NCI-H2029 (cell line): ENCODE measurements around the gene C19orf25.
"Not testable (repeated sequence)": the region's sequence is repeated elsewhere in the genome, so short reads cannot be mapped to it uniquely, and the experiment has no call there.

Experiments used
- DNase-seq: peaks from one replicate; lab custom pipeline; 2025; lab: John Stamatoyannopoulos, UW

Gene C19orf25

DNA sequence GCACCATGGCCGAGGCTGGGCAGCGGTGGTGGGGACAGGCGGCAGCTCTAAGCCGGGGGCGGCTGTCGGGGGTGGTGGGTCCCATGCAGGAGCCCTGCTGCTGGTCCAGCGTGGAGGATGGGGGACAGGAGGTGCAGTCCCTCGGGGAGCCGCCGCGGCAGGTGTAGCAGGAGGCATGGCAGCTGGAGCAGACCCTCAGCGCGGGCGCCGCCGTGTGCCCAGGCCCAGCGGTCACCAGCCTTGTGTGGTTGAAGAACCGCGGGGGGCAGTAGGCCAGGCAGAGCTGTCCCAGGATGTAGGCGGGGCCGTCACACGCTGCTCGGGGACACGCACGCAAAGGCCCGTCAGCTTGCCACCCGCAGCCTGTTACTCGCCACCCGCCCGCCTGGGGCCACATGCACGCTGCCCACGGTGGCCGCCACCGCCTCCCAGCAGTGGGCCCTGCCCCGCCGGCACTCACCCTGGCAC is 2.9 kb upstream of the C19orf25 start:
- DNase-seq, result no peak

DNA sequence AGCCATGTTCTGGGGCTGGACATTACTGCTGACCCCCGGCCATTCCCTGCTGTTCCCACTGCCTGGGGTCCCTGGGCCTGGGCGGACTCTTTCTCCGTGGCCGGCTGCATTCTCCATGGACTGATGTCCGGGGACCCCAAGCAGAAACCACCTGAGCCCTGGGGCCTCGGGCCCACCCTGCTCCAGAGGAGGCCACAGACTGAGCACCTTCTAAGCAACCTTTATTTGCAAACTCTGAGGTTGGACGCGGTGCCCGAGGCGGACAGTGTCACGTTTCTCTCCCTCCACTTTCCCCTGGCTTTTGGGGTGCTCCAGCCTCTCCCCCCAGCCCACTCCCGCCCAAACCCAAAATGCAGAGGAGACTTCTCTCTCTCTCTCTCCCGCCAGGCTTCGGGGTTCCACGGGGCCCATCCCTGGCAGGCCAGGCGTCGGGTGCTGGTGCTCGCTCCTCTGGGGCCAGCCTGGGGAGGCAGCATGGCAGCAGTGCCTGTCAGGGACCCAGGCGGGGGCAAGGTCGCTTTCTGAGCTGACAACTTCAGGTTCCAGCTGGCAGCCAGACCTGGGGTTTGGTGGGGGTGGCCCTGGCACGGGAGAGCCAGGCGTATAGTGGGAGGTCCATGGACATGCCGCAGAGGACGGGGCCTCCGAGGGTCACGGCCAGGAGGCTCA is 2.3 kb upstream of the C19orf25 start:
- DNase-seq, result no peak

DNA sequence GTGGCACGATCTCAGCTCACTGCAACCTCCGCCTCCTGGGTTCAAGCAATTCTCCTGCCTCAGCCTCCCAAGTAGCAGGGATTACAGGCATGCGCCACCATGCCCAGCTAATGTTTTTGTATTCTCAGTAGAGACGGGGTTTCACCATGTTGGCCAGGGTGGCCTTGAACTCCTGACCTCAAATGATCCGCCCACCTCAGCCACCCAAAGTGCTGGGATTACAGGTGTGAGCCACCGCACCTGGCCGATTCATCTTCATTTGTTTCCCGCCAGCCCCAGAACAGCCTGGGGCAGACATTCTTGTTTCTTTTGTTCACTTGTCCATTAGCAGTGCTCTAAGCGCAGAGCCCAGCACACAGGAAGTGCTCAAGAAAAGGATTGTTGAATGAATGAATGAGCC is 2.0 kb downstream of the C19orf25 start:
- not testable (repeated sequence) for DNase-seq

DNA sequence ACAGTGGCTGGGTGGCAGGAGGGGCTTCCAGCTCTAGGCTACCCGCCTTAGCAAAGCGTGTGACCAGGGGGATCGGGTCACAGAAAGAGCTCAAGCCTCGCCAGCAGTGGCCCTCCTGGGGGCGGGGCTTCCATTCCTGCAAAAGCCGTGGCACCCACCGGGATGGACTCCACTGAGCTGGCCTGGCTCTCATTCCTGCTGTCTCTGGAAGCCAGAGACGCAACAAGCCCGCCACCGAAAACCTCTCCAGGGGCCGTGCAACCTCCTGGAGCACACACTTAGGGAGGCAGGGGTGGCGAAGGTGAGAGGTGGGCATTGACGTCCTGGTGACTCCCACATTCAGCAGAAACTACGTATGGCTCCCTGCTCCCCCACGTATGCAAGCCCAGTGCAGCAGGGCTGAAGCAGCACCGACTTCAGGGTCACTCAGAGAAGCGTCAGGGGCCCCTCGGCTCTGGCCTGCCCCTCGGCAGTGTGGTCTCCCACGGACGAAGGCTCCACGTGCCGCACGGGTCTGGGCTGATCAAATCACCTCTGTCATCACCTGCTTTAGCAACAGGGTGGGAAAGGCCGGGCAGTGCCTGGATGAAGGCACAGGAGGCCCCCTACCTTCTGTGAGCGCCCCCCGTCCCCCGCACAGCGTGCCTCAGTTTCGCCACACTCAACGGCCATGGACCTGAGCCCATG is 3.1 kb downstream of the C19orf25 start:
- no peak for DNase-seq

DNA sequence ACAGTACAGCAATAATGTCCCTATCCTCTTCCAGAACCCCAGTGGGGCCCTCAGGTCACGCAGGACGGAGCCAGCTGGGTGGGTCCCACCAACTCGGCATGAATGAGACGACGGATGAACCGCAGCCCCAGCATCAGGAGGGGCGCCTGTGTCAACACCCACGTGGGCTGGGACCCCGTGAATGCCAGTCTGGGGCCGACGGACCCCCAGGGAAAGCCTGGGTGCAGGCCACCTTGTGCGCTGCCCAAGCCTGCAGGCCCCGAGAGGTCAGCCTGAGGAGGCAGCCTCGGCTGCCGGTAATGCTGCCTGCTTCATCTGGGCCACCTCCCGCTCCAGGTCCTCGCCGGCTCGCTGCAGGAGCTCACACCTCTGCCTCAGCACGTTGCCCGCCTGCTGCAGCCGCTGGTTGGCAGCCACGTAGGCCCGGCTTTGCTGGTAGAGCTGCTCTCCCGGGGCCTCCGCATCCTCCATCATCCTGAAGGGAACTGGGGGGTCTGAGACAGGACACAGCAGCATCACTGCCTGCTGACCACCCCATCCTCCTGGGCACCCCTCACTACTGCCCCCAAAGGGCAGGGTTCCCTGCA is 4.2 kb downstream of the C19orf25 start:
- no peak for DNase-seq

DNA sequence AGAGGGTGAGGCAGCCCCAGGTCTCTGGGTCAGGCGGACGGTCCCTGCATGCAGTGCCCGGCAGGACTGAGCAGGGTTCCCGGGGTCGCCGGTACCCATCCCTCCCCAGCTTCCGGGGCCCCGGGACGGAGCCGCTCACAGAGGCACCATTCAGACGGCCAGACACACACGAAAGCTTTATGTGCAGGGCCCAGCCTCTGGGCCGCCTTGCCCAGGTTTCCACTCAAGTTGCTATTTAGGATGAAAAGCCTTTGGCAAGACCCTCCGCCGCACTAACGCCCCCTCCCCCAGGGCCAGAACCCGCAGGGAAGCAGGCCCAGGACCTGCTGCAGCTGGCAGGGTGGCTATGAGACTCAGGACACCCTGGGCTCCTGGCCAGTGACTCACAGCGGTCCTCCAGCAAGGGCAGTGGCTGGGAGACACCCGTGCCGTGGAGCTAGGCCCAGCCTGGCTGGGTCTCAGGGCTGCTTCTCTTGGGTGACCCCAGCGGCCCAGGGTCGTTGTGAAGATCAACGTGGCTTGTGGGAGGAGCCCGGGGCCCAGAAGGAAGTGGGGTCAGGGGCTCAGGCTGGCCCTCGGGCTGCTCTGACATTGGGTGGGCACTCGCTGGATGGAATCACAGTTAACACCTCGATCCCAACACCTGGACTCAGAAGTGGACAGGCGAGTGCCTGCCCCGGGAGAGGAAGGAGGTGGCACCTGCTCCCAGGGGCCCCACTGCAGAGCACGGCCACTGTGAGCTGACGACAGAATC is 4.8 kb downstream of the C19orf25 start:
- no peak for DNase-seq

DNA sequence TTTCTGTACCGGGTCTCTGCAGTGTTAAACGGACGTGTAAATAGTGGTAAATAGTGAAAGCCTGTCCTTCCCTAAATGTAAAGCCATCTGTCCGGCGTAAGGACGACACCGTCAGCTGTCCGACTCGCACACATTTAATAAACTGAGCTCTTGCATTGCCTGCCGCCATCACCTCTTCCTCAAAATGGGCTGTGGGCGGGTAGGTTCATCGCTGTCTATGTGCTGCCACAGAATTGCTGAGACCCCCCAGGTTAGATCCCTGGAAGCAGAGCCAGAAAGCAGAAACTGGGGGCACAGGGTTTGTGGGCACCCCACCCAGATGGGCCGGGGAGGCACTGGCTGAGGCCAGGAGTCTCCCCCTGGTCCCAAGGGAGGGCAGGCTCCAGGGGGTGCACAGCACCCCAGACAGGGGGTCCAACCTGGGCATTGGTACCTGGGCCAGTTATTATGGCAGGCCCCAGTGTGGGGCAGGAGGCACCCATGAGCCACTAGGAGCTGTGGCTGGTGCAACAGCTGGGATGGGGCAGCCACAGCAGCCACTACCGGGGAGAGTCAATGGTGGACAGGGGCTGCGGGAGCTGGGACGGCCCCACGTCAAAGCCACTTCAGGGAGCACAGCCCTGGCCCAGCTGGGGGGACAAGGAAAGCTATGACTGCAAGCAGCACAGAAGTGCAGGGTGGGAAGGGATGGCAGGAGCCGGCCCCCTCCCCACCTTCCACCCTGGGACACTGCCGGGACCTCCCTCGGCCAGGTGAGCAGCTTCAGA is 5.7 kb downstream of the C19orf25 start:
- DNase-seq, result no peak

DNA sequence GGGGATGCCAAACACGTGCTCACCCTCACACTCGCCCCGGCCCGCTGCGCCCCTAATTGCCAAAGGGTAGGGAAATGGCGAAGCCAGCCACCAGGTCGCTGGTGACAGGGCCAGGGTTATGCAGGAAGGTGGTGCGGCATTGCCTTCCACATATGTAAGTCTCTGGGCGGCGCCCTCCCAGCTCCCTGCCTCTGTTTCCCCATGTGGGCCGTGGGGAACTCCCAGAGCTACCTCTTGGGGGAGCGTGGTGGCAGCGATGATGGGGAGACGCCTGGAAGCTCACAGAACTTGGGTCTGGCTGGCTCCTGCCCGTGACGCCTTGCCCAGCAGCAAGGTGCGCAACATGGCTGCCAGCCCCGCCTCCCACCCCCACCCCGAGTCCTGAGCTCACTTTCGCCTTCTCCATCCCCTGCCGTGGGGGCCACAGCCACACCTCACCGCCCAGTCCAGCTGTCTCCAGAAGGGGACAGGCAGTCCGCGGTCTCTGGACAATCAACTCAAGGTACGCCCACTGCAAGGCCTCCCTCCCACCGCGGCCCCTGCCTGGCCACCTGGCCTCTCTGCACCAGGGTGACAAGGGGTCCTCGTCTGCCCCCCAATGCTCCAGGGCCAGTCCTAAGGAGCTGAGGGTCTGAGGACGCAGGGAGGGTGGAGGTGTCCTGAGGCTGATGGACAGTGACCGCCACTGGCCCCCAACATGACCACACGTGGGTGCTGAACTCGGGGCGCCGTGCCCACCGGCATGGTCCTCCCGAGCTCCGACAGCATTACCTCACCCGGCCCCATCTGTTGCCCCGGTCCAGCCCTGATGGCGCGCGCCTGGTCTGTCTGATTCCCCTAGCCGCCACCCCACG is 6.6 kb downstream of the C19orf25 start:
- DNase-seq, result no peak

DNA sequence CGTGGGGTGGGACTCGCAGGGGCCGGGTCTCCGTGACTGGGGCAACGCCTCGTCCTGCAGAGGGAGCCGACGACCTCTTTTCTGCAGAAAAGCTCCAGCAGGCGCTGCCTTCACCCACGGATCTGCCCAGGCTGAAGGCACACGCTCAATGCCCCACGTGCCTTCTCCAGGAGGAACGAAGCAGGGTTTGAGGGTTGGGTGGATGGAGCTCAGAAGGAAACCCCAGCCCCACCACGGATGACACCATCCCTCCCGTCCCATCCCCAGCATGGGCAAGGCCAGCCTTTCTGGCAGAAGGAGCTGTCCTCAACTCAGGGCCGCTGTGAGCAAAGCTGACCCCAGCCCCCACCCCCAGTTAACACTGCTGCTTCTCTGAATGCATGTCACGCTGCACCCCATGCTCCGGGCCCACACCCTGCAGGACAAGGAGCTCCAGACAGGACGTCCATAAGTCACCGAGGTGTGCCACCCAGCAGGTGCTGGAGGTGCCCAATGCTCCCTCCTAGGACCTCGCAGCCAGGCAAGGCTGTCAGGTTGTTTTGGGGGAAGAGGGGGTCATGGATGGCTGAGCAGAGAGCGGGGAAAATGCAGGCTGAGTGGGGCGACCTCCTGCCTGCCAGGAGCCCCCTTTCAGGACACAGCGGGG is 7.4 kb downstream of the C19orf25 start:
- DNase-seq, result no peak

DNA sequence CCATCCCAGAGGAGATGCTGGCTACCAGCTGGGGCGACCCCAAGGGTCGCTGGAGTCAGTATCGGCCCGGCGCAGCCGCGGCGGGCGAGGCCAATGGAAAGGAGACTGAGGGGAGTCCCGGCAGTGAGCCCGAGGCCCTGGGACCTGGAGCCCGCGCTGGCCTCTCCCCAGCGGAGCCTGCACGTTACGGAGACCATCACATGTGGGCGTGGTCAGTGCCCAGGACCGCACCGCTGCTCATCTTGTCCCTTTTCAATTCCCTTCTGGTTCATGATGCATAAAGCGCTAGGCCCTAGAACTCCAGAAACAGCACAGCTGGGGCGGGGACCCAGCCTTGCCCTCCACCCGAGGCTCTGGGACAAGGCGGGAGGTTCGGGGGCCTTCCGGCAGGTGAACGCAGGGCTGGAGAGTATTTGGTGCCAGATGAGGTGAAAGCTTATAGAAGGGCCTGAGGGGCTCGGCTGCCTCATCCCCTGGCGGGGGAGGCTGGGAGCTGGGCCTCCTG is 8.0 kb downstream of the C19orf25 start:
- no peak for DNase-seq

DNA sequence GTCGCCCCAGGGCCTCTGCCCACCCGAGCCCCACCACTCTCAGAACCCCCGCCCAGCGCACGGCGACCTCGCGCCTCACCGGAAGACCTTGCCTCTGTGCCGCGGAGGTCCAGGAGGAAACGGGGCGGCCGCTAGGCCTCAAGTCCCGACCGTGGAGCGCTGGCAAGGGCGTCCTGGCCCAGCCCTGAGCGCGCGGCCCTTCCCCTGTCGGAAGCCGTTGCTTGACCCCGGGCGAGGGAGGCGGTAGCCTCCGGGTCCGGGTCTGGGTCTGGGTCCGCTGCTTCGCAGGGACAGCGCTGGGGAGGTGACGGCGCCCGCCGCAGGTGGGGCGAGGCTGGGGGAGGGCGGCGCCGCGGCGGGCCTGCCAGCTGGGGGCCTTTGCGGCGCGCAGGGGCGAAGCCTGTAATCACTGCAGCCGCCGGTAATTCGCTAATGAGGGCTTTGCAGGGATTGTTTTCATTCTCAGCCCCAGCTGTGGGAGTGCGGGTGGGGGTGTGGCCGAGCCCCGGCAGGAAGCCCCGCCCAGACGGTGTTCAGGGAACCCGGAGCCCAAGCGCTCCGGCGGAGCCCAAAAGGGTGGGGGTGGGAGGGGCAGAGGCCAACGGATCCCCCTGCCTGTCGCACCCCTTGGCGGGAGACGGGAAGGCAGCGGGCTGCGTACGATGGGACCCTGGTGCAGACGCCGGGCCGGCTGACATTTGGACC is 8.6 kb downstream of the C19orf25 start:
- DNase-seq, result no peak

DNA sequence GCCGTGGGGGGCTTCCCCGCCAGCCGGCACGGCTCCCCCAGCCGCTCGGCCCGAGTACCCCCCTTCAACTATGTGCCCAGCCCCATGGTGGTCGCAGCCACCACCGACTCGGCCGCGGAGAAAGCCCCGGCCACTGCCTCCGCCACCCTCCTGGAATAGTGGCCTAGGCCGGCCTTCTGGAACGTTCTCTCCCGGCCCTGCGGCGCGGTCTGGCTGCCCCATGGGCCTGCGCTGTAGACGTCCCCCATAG is 9.0 kb downstream of the C19orf25 start:
- no peak for DNase-seq

DNA sequence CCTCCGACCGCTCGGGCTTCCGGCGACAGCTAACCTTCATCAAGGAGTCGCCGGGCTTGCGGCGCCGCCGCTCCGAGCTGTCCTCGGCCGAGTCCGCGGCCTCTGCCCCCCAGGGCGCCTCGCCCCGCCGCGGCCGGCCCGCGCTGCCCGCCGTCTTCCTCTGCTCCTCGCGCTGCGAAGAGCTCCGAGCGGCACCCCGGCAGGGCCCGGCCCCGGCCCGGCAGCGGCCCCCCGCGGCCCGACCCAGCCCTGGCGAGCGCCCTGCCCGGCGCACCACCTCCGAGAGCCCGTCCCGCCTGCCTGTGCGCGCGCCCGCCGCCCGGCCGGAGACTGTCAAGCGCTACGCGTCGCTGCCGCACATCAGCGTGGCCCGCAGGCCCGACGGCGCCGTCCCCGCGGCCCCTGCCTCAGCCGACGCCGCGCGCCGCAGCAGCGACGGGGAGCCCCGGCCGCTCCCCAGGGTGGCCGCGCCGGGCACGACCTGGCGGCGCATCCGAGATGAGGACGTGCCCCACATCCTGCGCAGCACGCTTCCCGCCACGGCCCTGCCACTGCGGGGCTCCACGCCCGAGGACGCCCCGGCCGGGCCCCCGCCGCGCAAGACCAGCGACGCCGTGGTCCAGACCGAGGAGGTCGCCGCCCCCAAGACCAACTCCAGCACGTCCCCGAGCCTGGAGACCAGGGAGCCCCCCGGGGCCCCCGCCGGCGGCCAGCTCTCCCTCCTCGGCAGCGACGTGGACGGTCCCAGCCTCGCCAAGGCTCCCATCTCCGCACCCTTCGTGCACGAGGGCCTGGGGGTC is 9.6 kb downstream of the C19orf25 start:
- DNase-seq, result no peak

DNA sequence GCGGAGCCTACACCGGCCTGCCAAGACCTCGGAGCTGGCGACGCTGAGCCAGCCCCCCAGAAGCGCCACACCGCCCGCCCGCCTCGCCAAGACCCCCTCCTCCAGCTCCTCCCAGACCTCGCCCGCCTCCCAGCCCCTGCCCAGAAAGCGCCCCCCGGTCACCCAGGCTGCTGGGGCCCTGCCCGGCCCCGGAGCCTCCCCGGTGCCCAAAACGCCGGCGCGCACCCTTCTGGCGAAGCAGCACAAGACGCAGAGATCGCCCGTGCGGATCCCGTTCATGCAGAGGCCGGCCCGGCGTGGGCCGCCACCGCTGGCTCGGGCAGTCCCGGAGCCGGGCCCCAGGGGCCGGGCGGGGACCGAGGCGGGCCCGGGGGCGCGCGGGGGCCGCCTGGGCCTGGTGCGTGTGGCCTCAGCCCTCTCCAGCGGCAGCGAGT is 10.2 kb downstream of the C19orf25 start:
- DNase-seq, result no peak

DNA sequence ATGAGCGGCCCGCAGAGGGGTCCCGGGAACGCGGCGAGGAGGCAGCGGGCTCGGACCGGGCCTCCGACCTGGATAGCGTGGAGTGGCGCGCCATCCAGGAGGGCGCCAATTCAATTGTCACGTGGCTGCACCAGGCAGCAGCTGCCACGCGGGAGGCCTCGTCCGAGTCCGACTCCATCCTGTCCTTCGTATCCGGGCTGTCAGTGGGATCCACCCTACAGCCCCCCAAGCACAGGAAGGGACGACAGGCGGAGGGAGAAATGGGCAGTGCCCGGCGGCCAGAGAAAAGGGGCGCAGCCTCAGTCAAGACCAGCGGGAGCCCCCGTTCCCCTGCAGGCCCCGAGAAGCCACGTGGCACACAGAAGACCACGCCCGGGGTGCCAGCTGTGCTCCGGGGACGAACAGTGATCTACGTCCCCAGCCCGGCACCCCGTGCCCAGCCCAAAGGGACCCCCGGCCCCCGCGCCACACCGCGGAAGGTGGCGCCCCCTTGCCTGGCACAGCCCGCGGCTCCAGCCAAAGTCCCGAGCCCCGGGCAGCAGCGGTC is 10.7 kb downstream of the C19orf25 start:
- no peak for DNase-seq

DNA sequence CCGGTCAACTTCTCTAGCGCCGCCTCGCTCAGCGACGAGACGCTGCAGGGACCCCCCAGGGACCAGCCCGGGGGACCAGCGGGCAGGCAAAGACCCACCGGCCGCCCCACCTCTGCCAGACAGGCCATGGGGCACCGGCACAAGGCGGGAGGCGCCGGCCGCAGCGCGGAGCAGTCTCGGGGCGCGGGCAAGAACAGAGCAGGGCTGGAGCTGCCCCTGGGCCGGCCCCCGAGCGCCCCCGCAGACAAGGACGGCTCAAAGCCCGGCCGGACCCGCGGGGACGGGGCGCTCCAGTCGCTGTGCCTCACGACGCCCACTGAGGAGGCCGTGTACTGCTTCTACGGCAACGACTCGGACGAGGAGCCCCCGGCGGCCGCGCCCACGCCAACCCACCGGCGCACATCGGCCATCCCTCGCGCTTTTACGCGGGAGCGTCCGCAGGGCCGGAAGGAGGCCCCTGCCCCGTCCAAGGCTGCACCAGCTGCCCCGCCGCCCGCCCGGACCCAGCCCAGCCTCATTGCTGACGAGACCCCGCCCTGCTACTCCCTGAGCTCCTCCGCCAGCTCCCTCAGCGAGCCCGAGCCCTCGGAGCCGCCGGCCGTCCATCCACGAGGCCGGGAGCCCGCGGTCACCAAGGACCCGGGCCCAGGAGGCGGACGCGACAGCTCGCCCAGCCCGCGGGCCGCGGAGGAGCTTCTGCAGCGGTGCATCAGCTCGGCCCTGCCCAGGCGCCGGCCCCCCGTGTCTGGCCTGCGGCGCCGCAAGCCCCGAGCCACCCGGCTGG is 11.3 kb downstream of the C19orf25 start:
- DNase-seq, result no peak

DNA sequence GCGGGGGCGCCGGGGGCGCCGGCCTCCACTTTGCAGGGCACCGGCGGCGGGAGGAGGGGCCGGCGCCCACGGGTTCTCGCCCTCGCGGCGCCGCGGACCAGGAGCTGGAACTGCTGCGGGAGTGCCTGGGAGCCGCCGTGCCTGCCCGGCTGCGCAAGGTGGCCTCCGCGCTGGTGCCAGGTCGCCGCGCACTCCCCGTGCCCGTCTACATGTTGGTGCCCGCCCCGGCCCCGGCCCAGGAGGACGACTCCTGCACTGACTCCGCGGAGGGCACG is 11.9 kb downstream of the C19orf25 start:
- DNase-seq, result no peak
